OCI-LY7 (cell line): ENCODE data around the gene GPR55. TPM values are rescaled to one million over a fixed set of nuclear protein-coding genes. Genes with fewer than 3 reads are reported as not detected.

ENCODE experiments used
- BruUV-seq: library from RNA; stranded (reverse); fragments of 400-500 nt; replicated peaks from 2 replicates; lab custom pipeline; 2021; lab: Mats Ljungman, UMichigan
- CTCF ChIA-PET: fragments of 300-600 bp; sonication (Branson Sonifier 250); formaldehyde crosslinking; loops from one replicate; lab custom pipeline; 2022; ENCODE audit warnings: antibody characterized with exemption; ENCODE audit not compliant: unreplicated experiment; lab: Charles Lee
- POLR2A ChIA-PET: fragments of 300-600 bp; sonication (Branson Sonifier 250); formaldehyde crosslinking; loops from one replicate; lab custom pipeline; 2022; ENCODE audit warnings: antibody characterized with exemption; lab: Charles Lee
- DNase-seq: peaks from one replicate; pipeline ENCODE4 v3.0.0-alpha.2; 2015; ENCODE audit warnings: low spot score
- H2AFZ ChIP-seq: fragments of 200-600 bp; sonication (generic), shearing (Covaris generic); 2 replicates; pipeline ENCODE4 v1.6.1; 2014; ENCODE audit warnings: mild to moderate bottlenecking, antibody characterized with exemption, low read length, moderate library complexity
- H3K27ac ChIP-seq: fragments of 200-600 bp; sonication (generic); 2 replicates; pipeline ENCODE4 v1.5.1; 2014; ENCODE audit warnings: mixed run types, low read depth, mild to moderate bottlenecking, moderate library complexity, low read length, inconsistent platforms; ENCODE audit not compliant: poor library complexity, severe bottlenecking
- H3K36me3 ChIP-seq: fragments of 200-600 bp; sonication (generic); 2 replicates; pipeline ENCODE4 v1.6.1; 2014; ENCODE audit warnings: mild to moderate bottlenecking, antibody characterized with exemption, low read length, moderate library complexity, mixed read lengths; ENCODE audit not compliant: insufficient read depth
- H3K4me1 ChIP-seq: fragments of 200-600 bp; sonication (generic); 2 replicates; pipeline ENCODE4 v1.5.1; 2014; ENCODE audit warnings: mild to moderate bottlenecking, low read length; ENCODE audit not compliant: insufficient read depth, poor library complexity, severe bottlenecking
- H3K4me2 ChIP-seq: fragments of 200-600 bp; sonication (generic); 2 replicates; pipeline ENCODE4 v1.6.1; 2014; ENCODE audit warnings: mild to moderate bottlenecking, low read length
- H3K4me3 ChIP-seq: fragments of 200-600 bp; sonication (generic); 2 replicates; pipeline ENCODE4 v1.5.1; 2014; ENCODE audit warnings: mild to moderate bottlenecking, low read depth, low read length; ENCODE audit not compliant: poor library complexity, severe bottlenecking
- H3K79me2 ChIP-seq: fragments of 200-600 bp; sonication (generic); 2 replicates; pipeline ENCODE4 v1.6.1; 2016; ENCODE audit warnings: low read depth, mild to moderate bottlenecking, low read length, moderate library complexity, mixed read lengths; ENCODE audit not compliant: insufficient read depth
- H3K9me2 ChIP-seq: fragments of 200-600 bp; sonication (generic); 2 replicates; pipeline ENCODE4 v1.6.1; 2016; ENCODE audit warnings: mild to moderate bottlenecking, low read length, mixed read lengths; ENCODE audit not compliant: insufficient read depth
- H3K9me3 ChIP-seq: fragments of 200-600 bp; sonication (generic); 2 replicates; pipeline ENCODE4 v1.6.1; 2014; ENCODE audit warnings: mild to moderate bottlenecking, mixed run types, low read length, mixed read lengths
- H4K20me1 ChIP-seq: fragments of 200-600 bp; sonication (generic); 2 replicates; pipeline ENCODE4 v1.6.1; 2014; ENCODE audit warnings: mild to moderate bottlenecking, antibody characterized with exemption, low read length, moderate library complexity, mixed read lengths; ENCODE audit not compliant: insufficient read depth
- CTCF ChIP-seq: fragments of 200-600 bp; sonication (generic); conservative IDR thresholded peaks from 2 replicates; pipeline ENCODE4 v1.5.1; 2014; ENCODE audit warnings: mild to moderate bottlenecking, antibody characterized with exemption, low read length, moderate library complexity, mixed read lengths
- EZH2phosphoT487 ChIP-seq: fragments of 200-600 bp; sonication (generic); IDR thresholded peaks from 2 replicates; pipeline ENCODE4 v1.6.1; 2018; ENCODE audit warnings: low read depth, borderline replicate concordance, mild to moderate bottlenecking, mixed run types, antibody characterized with exemption, low read length, moderate library complexity, mixed read lengths
- intact Hi-C: fragments of 100-400 bp; cut with micrococcal nuclease; formaldehyde crosslinking; loops from one replicate; pipeline ENCODE4 v1.10.0; 2022; ENCODE audit not compliant: unreplicated experiment
- total RNA-seq, 2 experiments: library from RNA; depleted of rRNA in 1 of 2; stranded (reverse); fragments of >200 nt in 1 of 2; shearing (Covaris generic) in 1 of 2; gene quantifications; 2 replicates each; pipeline ENCODE4 v1.2.3, GENCODE V29; 2014 to 2022

Gene GPR55
- total RNA-seq, 2 experiments from 2014 or later = 0.22 TPM; not detected in 1

GRCh38 chr2:230885463-230886130 lies 39.4 kb downstream of the GPR55 start:
- Histone ChIP-seq H3K4me2 (no peak overlapping the region), H3K9me3 (no peaks in the 10 kb centered on the region), H3K79me2 (no peaks in the 10 kb centered on the region), H3K27ac (no peak overlapping the region), H3K4me1 (no peaks in the 10 kb centered on the region), H4K20me1 (no peaks in the 10 kb centered on the region), H2AFZ (no peak overlapping the region), H3K9me2 (no peaks in the 10 kb centered on the region), H3K36me3 (no peaks in the 10 kb centered on the region), H3K4me3 (no peak overlapping the region)
- no peak for DNase-seq
- intact Hi-C loops = no loop called here
- no TSS peak for BruUV-seq
- TF ChIP-seq EZH2phosphoT487 = no peak
- no peak for TF ChIP-seq CTCF
- CTCF ChIA-PET = no interaction called here
- POLR2A ChIA-PET = no interaction called here

- H3K9me2 ChIP-seq = no peaks in the 10 kb centered on the region
- no peaks in the 10 kb centered on the region for H3K9me3 ChIP-seq
- H3K4me3 ChIP-seq = no peak overlapping the region
- no peak overlapping the region for H3K27ac ChIP-seq
- no peak for DNase-seq
- H4K20me1 ChIP-seq = no peaks in the 10 kb centered on the region
- no peak for TF ChIP-seq CTCF
- no peak for TF ChIP-seq EZH2phosphoT487
- no peak overlapping the region for H2AFZ ChIP-seq
- H3K4me1 ChIP-seq = no peaks in the 10 kb centered on the region
- ChIA-PET CTCF (no interaction called here), POLR2A (interaction anchor here (1.0 kb wide), 1 partner anchor 37 kb away, joined by 3 read pairs; no protein-coding TSS in a partner anchor)
- intact Hi-C loops = no loop called here
- H3K36me3 ChIP-seq = no peaks in the 10 kb centered on the region
- BruUV-seq = no TSS peak
- no peak overlapping the region for H3K4me2 ChIP-seq
- H3K79me2 ChIP-seq = no peaks in the 10 kb centered on the region
These were observed 43.2 kb downstream of the GPR55 start for GRCh38 chr2:230881840-230882239.

- Histone ChIP-seq H3K9me3 (no peaks in the 10 kb centered on the region), H4K20me1 (no peaks in the 10 kb centered on the region; the same call in 1 of the 2 replicates), H3K4me1 (no peaks in the 10 kb centered on the region), H3K9me2 (no peaks in the 10 kb centered on the region), H3K79me2 (no peaks in the 10 kb centered on the region), H3K4me2 (no peak overlapping the region), H3K36me3 (no peaks in the 10 kb centered on the region), H3K4me3 (no peak overlapping the region), H3K27ac (no peak overlapping the region), H2AFZ (no peak overlapping the region)
- POLR2A ChIA-PET = no interaction called here
- TF ChIP-seq CTCF (no peak), EZH2phosphoT487 (no peak)
- CTCF ChIA-PET = no interaction called here
- DNase-seq = no peak
- BruUV-seq = no TSS peak
- intact Hi-C loops = no loop called here
These were observed 45.2 kb downstream of the GPR55 start for GRCh38 chr2:230879891-230880290.
